HepG2 (cell line): ENCODE results near the gene DHX16. TPM values are rescaled to one million over a fixed set of nuclear protein-coding genes. Genes with fewer than 3 reads are reported as not detected.
A peak's percentile ranks its signal among the peaks of the same experiment; 100 is the strongest.

Experiments used
- ATAC-seq: fragments of 200-7000 bp; cut with Tn5 transposase; 3 replicates; pipeline ENCODE4 v1.9.1; 2020; ENCODE audit warnings: mild to moderate bottlenecking, moderate library complexity
- BruUV-seq: library from RNA; stranded (reverse); fragments of 400-500 nt; replicated peaks from 2 replicates; lab custom pipeline; 2021; lab: Mats Ljungman, UMichigan
- CTCF ChIA-PET: fragments of 300-600 bp; formaldehyde crosslinking; extraction: SDS; loops from one replicate; lab custom pipeline; 2021; ENCODE audit warnings: low total read pairs, inconsistent platforms, low intra/inter-chr PET ratio; lab: Yijun Ruan, JAX
- POLR2A ChIA-PET: fragments of 350-600 bp; sonication (Branson Sonifier 250); formaldehyde crosslinking; loops from one replicate; lab custom pipeline; 2020; ENCODE audit warnings: antibody characterized with exemption, inconsistent platforms; lab: Yijun Ruan, JAX
- DNase-seq: peaks from one replicate; pipeline ENCODE4 v3.0.0-alpha.2; 2015; ENCODE audit warnings: low spot score
- FAIRE-seq: peaks from 3 replicates; lab custom pipeline; 2011; peaks lifted over from hg19 to GRCh38; lab: Jason Lieb, UNC
- H2AFZ ChIP-seq: one replicate; pipeline ENCODE4 v1.6.1; 2011; ENCODE audit warnings: low read length, inconsistent platforms
- H3K27ac ChIP-seq: fragments of 300-600 bp; 3 replicates; pipeline ENCODE4 v1.8.0; 2011; ENCODE audit warnings: mixed run types, mild to moderate bottlenecking, mixed read lengths, low read length, inconsistent platforms; ENCODE audit not compliant: insufficient read depth; ENCODE audit errors: extremely low read length
- H3K27me3 ChIP-seq, 2 experiments: fragments of 200-600 bp in 1 of 2; 2 replicates in 1 of 2; 3 replicates in 1 of 2; pipeline versions ENCODE4 v1.6.0 to v1.8.0; 2011; ENCODE audit warnings: low read length in 2 of 2, mild to moderate bottlenecking in 2 of 2, moderate library complexity in 2 of 2, inconsistent platforms in 1 of 2; ENCODE audit not compliant: insufficient read depth in 2 of 2, control insufficient read depth in 1 of 2
- H3K36me3 ChIP-seq, 2 experiments: fragments of 200-600 bp in 1 of 2; replicated peaks in 1 of 2; 2 replicates in 1 of 2; 3 replicates in 1 of 2; pipeline versions ENCODE4 v1.5.1 to v1.8.0; 2011; ENCODE audit warnings: low read length in 2 of 2, inconsistent platforms in 1 of 2; ENCODE audit not compliant: insufficient read depth in 2 of 2, control insufficient read depth in 1 of 2
- H3K4me1 ChIP-seq: 2 replicates; pipeline ENCODE4 v1.5.1; 2012; ENCODE audit warnings: low read length, inconsistent platforms; ENCODE audit not compliant: insufficient read depth
- H3K4me2 ChIP-seq: 2 replicates; pipeline ENCODE4 v1.6.0; 2011; ENCODE audit warnings: low read depth, low read length, inconsistent platforms
- H3K4me3 ChIP-seq, 3 experiments: fragments of 200-600 bp in 1 of 3; sonication (generic), shearing (Covaris generic) in 1 of 3; replicated peaks in 1 of 3; 2 replicates each; pipeline ENCODE4 v1.5.1; 2011 to 2016; ENCODE audit warnings: low read length in 3 of 3, inconsistent platforms in 2 of 3, low read depth in 2 of 3, mild to moderate bottlenecking in 2 of 3, control low read depth in 1 of 3, mixed read lengths in 1 of 3; ENCODE audit not compliant: insufficient read depth in 1 of 3
- H3K79me2 ChIP-seq: one replicate; pipeline ENCODE4 v1.6.1; 2011; ENCODE audit warnings: low read length, inconsistent platforms; ENCODE audit not compliant: insufficient read depth
- H3K9ac ChIP-seq: 2 replicates; pipeline ENCODE4 v1.6.0; 2011; ENCODE audit warnings: mild to moderate bottlenecking, low read depth, low read length, inconsistent platforms; ENCODE audit not compliant: insufficient read depth
- H3K9me3 ChIP-seq: 2 replicates; pipeline ENCODE4 v1.5.1; 2012; ENCODE audit warnings: mild to moderate bottlenecking, low read length
- H4K20me1 ChIP-seq: 2 replicates; pipeline ENCODE4 v1.6.0; 2011; ENCODE audit warnings: inconsistent platforms, mild to moderate bottlenecking, low read length, moderate library complexity; ENCODE audit not compliant: insufficient read depth
- ATAD3A ChIP-seq: sonication (generic); formaldehyde crosslinking; IDR thresholded peaks from 2 replicates; pipeline ENCODE4 v1.4.0; 2020; ENCODE audit warnings: missing genetic modification reagents
- CREB3 ChIP-seq: sonication (generic); formaldehyde crosslinking; IDR thresholded peaks from 2 replicates; pipeline ENCODE4 v1.5.0; 2020; ENCODE audit warnings: missing genetic modification reagents
- ETV6 ChIP-seq: sonication (generic); formaldehyde crosslinking; conservative IDR thresholded peaks from 2 replicates; pipeline ENCODE4 v1.4.0; 2020; ENCODE audit warnings: missing genetic modification reagents
- FOSL2 ChIP-seq: sonication (generic); formaldehyde crosslinking; IDR thresholded peaks from 2 replicates; pipeline ENCODE4 v1.4.0; 2020; ENCODE audit warnings: missing genetic modification reagents
- GTF3A ChIP-seq: sonication (generic); formaldehyde crosslinking; conservative IDR thresholded peaks from 2 replicates; pipeline ENCODE4 v1.4.0; 2020; ENCODE audit warnings: mild to moderate bottlenecking, missing genetic modification reagents
- IRX3 ChIP-seq: sonication (generic); formaldehyde crosslinking; IDR thresholded peaks from 2 replicates; pipeline ENCODE4 v1.8.1; 2023; ENCODE audit warnings: mild to moderate bottlenecking, low read depth, missing genetic modification reagents, borderline replicate concordance
- RBAK ChIP-seq: sonication (generic); formaldehyde crosslinking; IDR thresholded peaks from 2 replicates; pipeline ENCODE4 v1.5.1; 2020; ENCODE audit warnings: mild to moderate bottlenecking, missing genetic modification reagents
- SMAD9 ChIP-seq: sonication (generic); formaldehyde crosslinking; IDR thresholded peaks from 2 replicates; pipeline ENCODE4 v1.5.1; 2020; ENCODE audit warnings: mild to moderate bottlenecking, missing genetic modification reagents
- TMF1 ChIP-seq: sonication (generic); formaldehyde crosslinking; IDR thresholded peaks from 2 replicates; pipeline ENCODE4 v1.8.1; 2022; ENCODE audit warnings: low read depth, missing genetic modification reagents
- ZBTB39 ChIP-seq: sonication (generic); formaldehyde crosslinking; IDR thresholded peaks from 2 replicates; pipeline ENCODE4 v1.5.0; 2020; ENCODE audit warnings: missing genetic modification reagents
- ZBTB8A ChIP-seq: sonication (generic); formaldehyde crosslinking; IDR thresholded peaks from 2 replicates; pipeline ENCODE4 v1.4.0; 2020; ENCODE audit warnings: mild to moderate bottlenecking, low read depth, missing genetic modification reagents, borderline replicate concordance
- ZNF326 ChIP-seq: sonication (generic); formaldehyde crosslinking; IDR thresholded peaks from 2 replicates; pipeline ENCODE4 v1.4.0; 2020; ENCODE audit warnings: missing genetic modification reagents, borderline replicate concordance
- ZNF354B ChIP-seq: sonication (generic); formaldehyde crosslinking; IDR thresholded peaks from 2 replicates; pipeline ENCODE4 v1.8.0; 2022; ENCODE audit warnings: mild to moderate bottlenecking, missing genetic modification reagents
- ZNF570 ChIP-seq: sonication (generic); formaldehyde crosslinking; IDR thresholded peaks from 2 replicates; pipeline ENCODE4 v1.4.0; 2020; ENCODE audit warnings: mild to moderate bottlenecking, missing genetic modification reagents, borderline replicate concordance
- ZNF589 ChIP-seq: sonication (generic); formaldehyde crosslinking; conservative IDR thresholded peaks from 2 replicates; pipeline ENCODE4 v1.8.0; 2022; ENCODE audit warnings: mild to moderate bottlenecking, moderate library complexity, missing genetic modification reagents
- ZNF737 ChIP-seq: sonication (generic); formaldehyde crosslinking; IDR thresholded peaks from 2 replicates; pipeline ENCODE4 v1.5.0; 2020; ENCODE audit warnings: missing genetic modification reagents, mild to moderate bottlenecking, borderline replicate concordance
- ZNF747 ChIP-seq: sonication (generic); formaldehyde crosslinking; IDR thresholded peaks from 2 replicates; pipeline ENCODE4 v1.8.1; 2023; ENCODE audit warnings: missing genetic modification reagents, mild to moderate bottlenecking, borderline replicate concordance
- WGBS: methylation state at CpG from one replicate; pipeline ENCODE4 v1.1.6; 2017; ENCODE audit warnings: low lambda C conversion rate; 5-methylcytosine and 5-hydroxymethylcytosine counted together
- in situ Hi-C: cut with HindIII; loops from 2 replicates; pipeline ENCODE4 v1.10.0; 2017; ENCODE audit warnings: low pct_unique_long_range_greater_than_20kb; ENCODE audit not compliant: extremely low pct_ligation_motif_present
- intact Hi-C: fragments of 100-400 bp; cut with micrococcal nuclease; formaldehyde crosslinking; loops from one replicate; pipeline ENCODE4 v1.10.0; 2022; ENCODE audit not compliant: unreplicated experiment
- polyA plus RNA-seq, 8 experiments: library from polyadenylated mRNA; depleted of rRNA in 3 of 8; stranded (reverse) in 7 of 8; unstranded in 1 of 8; fragments of >200 nt; fragmentation: Illumina TruSeq in 4 of 8; extraction: Trizol in 4 of 8; gene quantifications; 2 replicates each; pipeline versions ENCODE4 v1.2.1 to v1.2.3, GENCODE V29; 2011 to 2016; ENCODE audit warnings: low read depth in 4 of 8, missing spikeins in 1 of 8, mixed read lengths in 1 of 8; ENCODE audit not compliant: insufficient read depth in 1 of 8
- total RNA-seq, 5 experiments: library from RNA; depleted of rRNA; stranded (reverse); fragments of >200 nt; fragmentation: Illumina TruSeq; extraction: Trizol; gene quantifications; 2 replicates each; pipeline ENCODE4 v1.2.3, GENCODE V29; 2016; ENCODE audit warnings: low read depth in 1 of 5

The DHX16 gene
- total and polyA plus RNA-seq, 2 of the 13 experiments (the other 11 are each of a cell fraction or from before 2014, with no cell fraction given), result 57.0 to 58.5 TPM

- TF ChIP-seq ZBTB39 (CRISPR knock-in tag), result 0 out of 2 replicates have a peak, but pooled peaks have one; percentile 17
These were observed 49.1 kb upstream of the DHX16 start (continued) for GRCh38 chr6:30722025-30722279.

- WGBS, result 3% methylated on average over 40 of the region's 71 CpGs
- H2AFZ ChIP-seq, result no peak overlapping the region
- H3K27ac ChIP-seq, result peak overlapping the region; percentile 96
- H3K36me3 ChIP-seq, result peaks cover 13 to 35% of the 10 kb centered on the region in 2 experiments
- in situ Hi-C loops, result loop anchor here (5.0 to 10.0 kb wide), 2 partner anchors 44 to 237 kb away; partner anchors contain the start of gene HLA-E
- peak overlapping the region; percentile 96 for H3K9ac ChIP-seq
- intact Hi-C loops, result loop anchor here (1.0 to 5.0 kb wide), 5 partner anchors 34 to 239 kb away; partner anchors contain the start of genes MRPS18B and PPP1R10
- H3K4me2 ChIP-seq, result peak overlapping the region; percentile 82
- H4K20me1 ChIP-seq, result peaks cover 44% of the 10 kb centered on the region
- ChIA-PET CTCF (interaction anchor here (1.0 to 3.5 kb wide), 4 partner anchors 9 to 49 kb away, joined by 4 to 130 read pairs (median 4); partner anchors contain the start of gene DHX16), POLR2A (interaction anchor here (0.7 to 5.0 kb wide), 25 partner anchors 9 to 193 kb away, joined by 3 to 92 read pairs (median 8); partner anchors contain the start of genes DHX16, FLOT1, IER3 and MRPS18B)
- H3K4me3 ChIP-seq, result peak overlapping the region; percentile 89 to 94 (median 90)
- FAIRE-seq (no peak), ATAC-seq (peak; percentile 9; the same call in 2 of the 3 replicates), DNase-seq (peak; percentile 80)
- no TSS peak for BruUV-seq
- no peaks in the 10 kb centered on the region for H3K9me3 ChIP-seq
- peaks cover 63% of the 10 kb centered on the region for H3K4me1 ChIP-seq
- peaks cover 46% of the 10 kb centered on the region for H3K79me2 ChIP-seq
- H3K27me3 ChIP-seq, result no peaks in the 10 kb centered on the region; a peak in 1 of 5 replicates
- TF ChIP-seq ZBTB8A (no peak), TMF1 (CRISPR knock-in tag) (peak; percentile 88), GTF3A (0 out of 2 replicates have a peak, but pooled peaks have one; percentile 5), ZNF737 (no peak), ZNF326 (peak; percentile 88; the same call in 1 of the 2 replicates), ETV6 (CRISPR knock-in tag) (no peak), CREB3 (no peak), IRX3 (CRISPR knock-in tag) (no peak), SMAD9 (CRISPR knock-in tag) (no peak), ZNF747 (peak; percentile 51; the same call in 1 of the 2 replicates), RBAK (CRISPR knock-in tag) (no peak; the same call in 1 of the 2 replicates), ZNF570 (CRISPR knock-in tag) (no peak), ZNF589 (CRISPR knock-in tag) (no peak), ATAD3A (CRISPR knock-in tag) (no peak), ZNF354B (CRISPR knock-in tag) (no peak), FOSL2 (CRISPR knock-in tag) (no peak; the same call in 1 of the 2 replicates)
These were observed 48.6 kb upstream of the DHX16 start for GRCh38 chr6:30721198-30722024.
